GM21529 (cell line): ENCODE data around the gene GAS2L2.
"Not testable (repeated sequence)": the region's sequence is repeated elsewhere in the genome, so short reads cannot be mapped to it uniquely, and the experiment has no call there.

Source experiments
- ATAC-seq: cut with Tn5 transposase; IDR thresholded peaks from one replicate; pipeline ENCODE4 v1.9.1; 2021; ENCODE audit not compliant: unreplicated experiment

The GAS2L2 gene

GRCh38 chr17:35730400-35731005 lies 22.5 kb downstream of the GAS2L2 start:
- no peak for ATAC-seq

- no peak for ATAC-seq
Measured at GRCh38 chr17:35729405-35729833, 23.6 kb downstream of the GAS2L2 start.

DNA sequence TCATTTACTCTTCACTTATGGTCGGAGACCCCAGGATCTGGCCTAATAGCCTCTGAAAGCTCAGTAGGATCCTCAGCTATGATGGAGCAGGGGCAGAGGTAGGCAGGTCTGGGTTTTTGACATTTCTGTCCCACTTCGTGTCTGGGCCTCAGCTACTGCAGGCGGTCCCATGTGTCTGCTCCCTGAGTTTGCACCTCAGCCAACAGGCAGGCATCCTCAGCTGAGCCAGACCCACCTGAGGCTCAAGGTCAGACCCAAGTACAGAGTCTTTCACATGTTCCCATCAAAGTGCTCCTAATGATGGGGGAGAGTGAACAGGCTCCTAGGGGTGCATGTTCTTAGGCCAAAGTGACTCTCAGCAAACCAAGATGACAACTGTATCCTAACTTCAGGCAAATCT lies 24.5 kb downstream of the GAS2L2 start:
- ATAC-seq, result no peak

GRCh38 chr17:35727635-35728034 lies 25.4 kb downstream of the GAS2L2 start:
- ATAC-seq, result no peak

DNA sequence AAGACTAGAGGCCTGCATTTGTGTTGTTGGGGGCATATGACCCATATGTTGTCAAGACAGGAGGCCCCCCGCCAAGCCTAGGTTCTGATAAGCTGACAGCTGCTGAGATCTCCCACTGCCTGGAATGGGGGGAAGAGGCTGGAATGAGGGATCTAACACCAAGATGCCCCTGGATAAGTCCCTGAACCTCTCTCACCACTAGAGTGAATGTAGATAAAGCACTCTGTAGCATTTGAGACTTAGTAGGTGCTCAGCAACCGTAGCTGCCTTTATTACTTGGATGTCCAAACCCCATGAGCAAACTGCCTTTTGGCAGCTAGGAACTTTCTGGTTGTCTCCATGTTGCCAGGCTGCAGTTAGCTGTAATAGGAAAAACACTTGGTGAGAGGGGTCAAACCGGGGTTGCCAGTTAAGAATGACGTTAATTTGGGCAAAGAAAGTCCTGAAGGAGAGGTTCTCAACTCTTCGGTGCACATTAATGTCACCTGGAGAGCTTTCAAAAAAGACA lies 26.0 kb downstream of the GAS2L2 start:
- no peak for ATAC-seq

GRCh38 chr17:35726127-35726952 lies 26.7 kb downstream of the GAS2L2 start:
- ATAC-seq, result no peak

- ATAC-seq, result no peak
Measured at GRCh38 chr17:35725802-35726126, 27.3 kb downstream of the GAS2L2 start.

GRCh38 chr17:35725058-35725457 lies 28.0 kb downstream of the GAS2L2 start:
- no peak for ATAC-seq

DNA sequence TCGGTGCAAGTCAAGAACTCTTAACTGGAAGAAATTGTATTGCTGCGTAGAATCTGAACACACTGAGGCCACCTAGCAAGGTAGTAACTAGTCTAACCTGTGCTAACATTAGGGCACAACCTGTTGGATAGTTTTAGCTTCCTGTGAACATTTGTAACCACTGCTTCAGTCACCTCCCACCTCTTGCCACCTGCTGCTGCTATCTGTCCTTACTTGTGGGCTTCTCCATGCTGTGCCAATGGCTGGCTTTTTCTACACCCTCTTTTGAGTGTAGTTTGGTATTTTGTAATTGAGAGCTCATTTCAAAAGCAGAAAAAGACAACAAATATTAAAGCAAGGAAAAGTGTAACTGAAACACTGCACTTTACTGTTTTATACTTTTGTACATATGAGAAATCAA lies 29.3 kb downstream of the GAS2L2 start:
- no peak for ATAC-seq

DNA sequence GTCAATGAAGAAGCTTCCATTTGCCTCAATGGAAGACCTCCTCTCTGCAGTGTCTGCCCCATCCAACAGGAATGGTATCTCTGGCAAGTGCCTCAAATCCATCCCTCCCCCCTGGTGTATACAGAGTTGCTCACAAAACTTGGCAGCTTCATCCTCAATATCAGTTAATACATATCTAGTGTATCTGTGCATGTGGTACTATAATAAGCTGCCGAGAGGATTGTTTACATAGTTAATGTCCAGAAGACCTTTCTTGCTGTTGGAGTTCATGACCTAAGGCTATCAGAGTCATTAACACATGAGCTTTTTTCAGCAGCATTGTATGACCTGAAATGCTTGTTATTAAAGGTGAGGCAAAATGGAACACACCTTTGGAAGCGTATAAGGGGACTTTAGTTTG lies 35.6 kb downstream of the GAS2L2 start:
- no peak for ATAC-seq

GRCh38 chr17:35716897-35717465 lies 36.1 kb downstream of the GAS2L2 start:
- no peak for ATAC-seq

DNA sequence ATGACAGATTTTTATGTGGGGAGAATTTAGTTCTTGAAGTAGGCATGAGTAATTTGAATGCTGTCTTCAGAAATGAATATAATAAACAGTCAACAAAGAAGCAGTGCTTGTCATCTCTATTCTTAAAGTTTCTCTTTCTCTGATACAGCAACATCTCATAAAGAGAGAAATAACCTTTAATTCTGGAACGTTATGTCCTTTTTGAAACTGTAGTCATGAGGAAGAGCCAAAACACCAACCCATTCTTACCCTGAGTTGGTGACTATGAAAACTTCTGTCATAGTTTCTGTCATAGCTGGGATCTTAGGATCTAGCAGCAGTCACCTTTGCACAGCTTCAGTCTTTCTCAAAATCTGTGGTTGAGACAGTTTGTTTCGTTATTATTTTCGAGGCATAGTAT lies 36.9 kb downstream of the GAS2L2 start:
- ATAC-seq, result no peak

- ATAC-seq, result no peak
Measured at GRCh38 chr17:35715416-35715815, 37.6 kb downstream of the GAS2L2 start.

GRCh38 chr17:35714988-35715387 lies 38.1 kb downstream of the GAS2L2 start:
- no peak for ATAC-seq

GRCh38 chr17:35713069-35713728 lies 39.8 kb downstream of the GAS2L2 start:
- no peak for ATAC-seq

DNA sequence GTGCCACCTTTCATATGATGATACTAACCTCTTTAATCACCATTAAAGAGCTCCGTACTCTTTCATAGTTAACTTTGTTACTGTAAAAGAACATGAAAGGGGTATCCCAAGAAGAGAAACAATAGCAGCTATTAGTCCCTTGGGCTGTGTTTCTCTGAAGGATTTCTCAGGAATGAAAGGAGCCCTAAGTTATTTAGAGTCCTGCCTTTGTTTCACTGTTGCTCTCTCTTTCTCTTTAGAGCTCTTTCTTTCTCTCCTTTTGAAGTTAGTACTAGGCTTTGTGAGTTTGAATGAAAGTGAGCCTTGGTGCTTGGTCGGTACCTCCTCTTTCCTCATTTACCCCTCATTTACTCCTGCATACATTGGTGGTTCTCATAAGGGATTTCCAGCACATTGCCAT lies 42.1 kb downstream of the GAS2L2 start:
- ATAC-seq, result no peak

GRCh38 chr17:35709874-35710273 lies 43.2 kb downstream of the GAS2L2 start:
- no peak for ATAC-seq

DNA sequence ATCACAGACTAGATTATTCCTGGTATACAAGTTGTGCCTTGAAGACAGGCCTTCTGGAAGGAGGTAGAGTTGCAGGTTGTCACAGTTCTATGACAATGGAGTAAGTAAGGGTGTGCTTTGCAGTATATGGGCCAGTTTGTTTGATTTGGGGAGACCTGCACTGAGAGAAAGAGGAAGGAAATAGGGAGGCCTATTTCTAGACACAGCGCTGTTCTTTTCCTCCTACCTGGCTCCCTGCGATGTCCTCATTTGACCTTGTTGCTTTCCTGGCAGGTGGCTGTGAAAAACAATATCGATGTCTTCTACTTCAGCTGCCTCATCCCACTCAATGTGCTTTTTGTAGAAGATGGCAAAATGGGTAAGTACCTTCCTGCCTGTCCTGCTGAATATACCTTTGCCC lies 44.1 kb downstream of the GAS2L2 start:
- ATAC-seq, result no peak

DNA sequence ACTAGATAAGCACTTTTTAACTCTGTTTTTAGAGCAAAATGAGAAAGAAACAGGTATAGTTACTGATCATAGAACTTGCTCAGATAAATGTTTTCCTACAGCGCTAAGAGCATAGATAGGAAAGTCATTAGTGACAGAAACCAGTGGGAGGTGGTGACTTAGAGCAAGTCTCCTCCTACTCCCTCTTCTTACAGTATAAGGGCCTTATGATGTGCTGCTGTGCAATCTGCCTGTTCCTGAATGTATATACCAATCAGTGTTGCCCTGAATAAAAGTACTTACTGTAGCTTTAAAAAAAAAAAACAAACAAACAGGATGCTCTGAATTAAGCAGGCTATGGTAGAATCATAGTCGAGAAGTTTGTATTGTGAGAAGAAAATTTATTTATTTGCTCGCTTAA lies 44.9 kb downstream of the GAS2L2 start:
- ATAC-seq, result no peak

DNA sequence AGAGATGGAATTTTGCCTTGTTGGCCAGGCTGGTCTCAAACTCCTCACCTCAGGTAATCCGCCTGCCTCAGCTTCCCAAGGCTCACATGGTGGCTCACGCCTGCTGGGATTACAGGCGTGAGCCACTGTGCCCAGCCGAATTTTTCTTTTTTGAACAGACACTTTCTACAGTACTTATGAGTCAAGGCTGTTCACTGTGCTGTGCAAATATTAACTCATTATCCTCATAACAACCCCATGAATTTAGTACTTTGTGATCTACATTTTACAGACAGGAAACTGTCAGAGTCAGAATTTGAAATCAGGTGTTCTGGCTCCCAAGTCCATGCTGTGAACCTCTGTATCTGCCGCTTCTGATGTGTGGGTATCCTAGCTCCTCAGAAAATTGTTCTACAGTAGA lies 47.3 kb downstream of the GAS2L2 start:
- ATAC-seq, result no peak

DNA sequence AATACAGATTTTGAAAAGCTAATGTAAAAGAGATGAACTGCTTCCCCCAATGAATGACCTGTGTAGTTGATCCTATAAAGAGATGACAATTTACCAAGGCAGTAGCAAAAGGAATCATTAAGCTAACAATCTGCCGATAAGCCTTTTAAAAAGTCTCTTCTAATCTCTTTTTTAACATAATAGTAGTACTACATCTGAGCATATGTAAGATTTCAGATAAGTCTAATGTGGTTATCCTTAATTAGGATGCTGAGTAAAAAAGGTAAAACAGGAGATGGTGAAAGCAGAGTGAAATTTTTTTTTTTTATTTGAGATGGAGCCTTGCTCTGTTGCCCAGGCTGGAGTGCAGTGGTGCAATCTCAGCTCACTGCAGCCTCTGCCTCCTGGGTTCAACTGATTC lies 47.8 kb downstream of the GAS2L2 start:
- ATAC-seq, result no peak

- ATAC-seq, result not testable (repeated sequence)
Measured at GRCh38 chr17:35703308-35703707, 49.7 kb downstream of the GAS2L2 start.
